IMR-90 (cell line): ENCODE results near the gene COG3. TPM values are rescaled to one million over a fixed set of nuclear protein-coding genes. Genes with fewer than 3 reads are reported as not detected.

Experiments
- ATAC-seq: fragments of 200-7000 bp; cut with Tn5 transposase; 2 replicates; pipeline ENCODE4 v1.9.1; 2020; ENCODE audit warnings: low read depth, mild to moderate bottlenecking, moderate library complexity
- BruUV-seq: library from RNA; stranded (reverse); fragments of 400-500 nt; replicated peaks from 2 replicates; lab custom pipeline; 2021; lab: Mats Ljungman, UMichigan
- CTCF ChIA-PET: fragments of 300-600 bp; formaldehyde crosslinking; extraction: SDS; loops from one replicate; lab custom pipeline; 2021; ENCODE audit warnings: antibody characterized with exemption; lab: Yijun Ruan, JAX
- POLR2A ChIA-PET: fragments of 300-600 bp; sonication (Branson Sonifier 250); formaldehyde crosslinking; loops from one replicate; lab custom pipeline; 2022; ENCODE audit warnings: antibody characterized with exemption; ENCODE audit not compliant: unreplicated experiment; lab: Charles Lee
- DNase-seq: peaks from one replicate; pipeline ENCODE4 v3.0.0; 2013
- H2AFZ ChIP-seq: replicated peaks from 2 replicates; pipeline ENCODE3; 2013; ENCODE audit warnings: low read length, mild to moderate bottlenecking; ENCODE audit not compliant: poor library complexity
- H2AK5ac ChIP-seq: 2 replicates; pipeline ENCODE4 v1.6.1; 2013; ENCODE audit warnings: low read depth, low read length, inconsistent platforms
- H2AK9ac ChIP-seq: replicated peaks from 2 replicates; pipeline ENCODE3; 2013; ENCODE audit warnings: mild to moderate bottlenecking, low read depth, low read length, moderate library complexity; ENCODE audit not compliant: poor library complexity
- H2BK120ac ChIP-seq: 2 replicates; pipeline ENCODE4 v1.6.1; 2013; ENCODE audit warnings: low read depth, low read length, inconsistent platforms
- H2BK15ac ChIP-seq: 3 replicates; pipeline ENCODE4 v1.6.1; 2013; ENCODE audit warnings: low read depth, low read length, inconsistent platforms
- H2BK20ac ChIP-seq: 2 replicates; pipeline ENCODE4 v1.6.1; 2013; ENCODE audit warnings: low read depth, mild to moderate bottlenecking, inconsistent platforms, low read length, moderate library complexity
- H2BK5ac ChIP-seq: 2 replicates; pipeline ENCODE4 v1.6.1; 2013; ENCODE audit warnings: mild to moderate bottlenecking, low read depth, low read length, inconsistent platforms; ENCODE audit not compliant: poor library complexity, severe bottlenecking
- H3K14ac ChIP-seq: replicated peaks from 2 replicates; pipeline ENCODE4 v1.6.1; 2013; ENCODE audit warnings: low read depth, low read length, inconsistent platforms
- H3K18ac ChIP-seq: 2 replicates; pipeline ENCODE4 v1.6.1; 2013; ENCODE audit warnings: low read depth, low read length, control low read depth
- H3K23ac ChIP-seq: 2 replicates; pipeline ENCODE4 v1.6.1; 2013; ENCODE audit warnings: low read depth, low read length, inconsistent platforms
- H3K27ac ChIP-seq: 2 replicates; pipeline ENCODE4 v1.5.1; 2013; ENCODE audit warnings: mild to moderate bottlenecking, control low read depth, low read length; ENCODE audit not compliant: insufficient read depth
- H3K27me3 ChIP-seq: 2 replicates; pipeline ENCODE4 v1.6.1; 2013; ENCODE audit warnings: low read length; ENCODE audit not compliant: control insufficient read depth, insufficient read depth
- H3K36me3 ChIP-seq: 2 replicates; pipeline ENCODE4 v1.6.1; 2013; ENCODE audit warnings: low read length, mixed read lengths; ENCODE audit not compliant: control insufficient read depth, insufficient read depth
- H3K4ac ChIP-seq: 2 replicates; pipeline ENCODE4 v1.6.1; 2013; ENCODE audit warnings: low read depth, low read length, inconsistent platforms
- H3K4me1 ChIP-seq: 2 replicates; pipeline ENCODE4 v1.6.1; 2013; ENCODE audit warnings: low read length, mixed read lengths; ENCODE audit not compliant: control insufficient read depth, insufficient read depth
- H3K4me2 ChIP-seq: 2 replicates; pipeline ENCODE4 v1.6.1; 2013; ENCODE audit warnings: low read depth, mild to moderate bottlenecking, control low read depth, low read length, moderate library complexity
- H3K4me3 ChIP-seq: 2 replicates; pipeline ENCODE4 v1.5.1; 2013; ENCODE audit warnings: low read depth, mild to moderate bottlenecking, control low read depth, low read length, moderate library complexity; ENCODE audit not compliant: insufficient read depth
- H3K56ac ChIP-seq: 2 replicates; pipeline ENCODE4 v1.6.1; 2013; ENCODE audit warnings: low read length, inconsistent platforms; ENCODE audit not compliant: insufficient read depth; ENCODE audit errors: extremely low read depth
- H3K79me1 ChIP-seq, 2 experiments: 2 replicates each; pipeline ENCODE4 v1.6.1; 2013; ENCODE audit warnings: low read length in 2 of 2, inconsistent platforms in 1 of 2, low read depth in 1 of 2
- H3K9ac ChIP-seq: 2 replicates; pipeline ENCODE4 v1.6.1; 2013; ENCODE audit warnings: low read depth, low read length, control low read depth
- H3K9me1 ChIP-seq: 2 replicates; pipeline ENCODE4 v1.6.1; 2013; ENCODE audit warnings: low read length, inconsistent platforms; ENCODE audit not compliant: insufficient read depth
- H3K9me3 ChIP-seq: 2 replicates; pipeline ENCODE4 v1.6.1; 2013; ENCODE audit warnings: low read length; ENCODE audit not compliant: control insufficient read depth, insufficient read depth
- H4K20me1 ChIP-seq: 2 replicates; pipeline ENCODE4 v1.6.1; 2013; ENCODE audit warnings: low read length, inconsistent platforms; ENCODE audit not compliant: insufficient read depth
- H4K5ac ChIP-seq: 2 replicates; pipeline ENCODE4 v1.6.1; 2013; ENCODE audit warnings: mild to moderate bottlenecking, low read depth, low read length, control low read depth
- H4K8ac ChIP-seq, 2 experiments: 2 replicates each; pipeline ENCODE4 v1.6.1; 2013; ENCODE audit warnings: low read depth in 2 of 2, low read length in 2 of 2, control low read depth in 1 of 2, inconsistent platforms in 1 of 2
- H4K91ac ChIP-seq: 2 replicates; pipeline ENCODE4 v1.6.1; 2013; ENCODE audit warnings: low read depth, low read length, inconsistent platforms; ENCODE audit not compliant: insufficient read depth
- BHLHE40 ChIP-seq: fragments of 150-350 bp; IDR thresholded peaks from 2 replicates; pipeline ENCODE4 v1.6.1; 2016; ENCODE audit warnings: mild to moderate bottlenecking, low read depth, low read length
- CEBPB ChIP-seq: IDR thresholded peaks from 2 replicates; pipeline ENCODE4 v1.6.1; 2012; ENCODE audit warnings: low read depth, low read length, improper control_type of control experiment
- CHD1 ChIP-seq: IDR thresholded peaks from 2 replicates; pipeline ENCODE4 v1.6.1; 2012; ENCODE audit warnings: low read depth, low read length, improper control_type of control experiment
- FOS ChIP-seq: fragments of 150-350 bp; IDR thresholded peaks from 2 replicates; pipeline ENCODE4 v1.6.1; 2016; ENCODE audit warnings: low read depth, low read length
- MAFK ChIP-seq: IDR thresholded peaks from 2 replicates; pipeline ENCODE4 v1.6.1; 2012; ENCODE audit warnings: low read depth, low read length, improper control_type of control experiment
- MAZ ChIP-seq: IDR thresholded peaks from 2 replicates; pipeline ENCODE4 v1.6.1; 2012; ENCODE audit warnings: low read depth, mild to moderate bottlenecking, low read length, improper control_type of control experiment, moderate library complexity, borderline replicate concordance
- NFE2L2 ChIP-seq: fragments of 150-350 bp; IDR thresholded peaks from 2 replicates; pipeline ENCODE4 v1.6.1; 2016; ENCODE audit warnings: low read depth, mild to moderate bottlenecking, low read length
- POLR2A ChIP-seq: IDR thresholded peaks from 2 replicates; pipeline ENCODE4 v1.6.1; 2012; ENCODE audit warnings: mild to moderate bottlenecking, low read depth, low read length
- RAD21 ChIP-seq: IDR thresholded peaks from 2 replicates; pipeline ENCODE4 v1.6.1; 2012; ENCODE audit warnings: low read length, improper control_type of control experiment
- RFX5 ChIP-seq: IDR thresholded peaks from 2 replicates; pipeline ENCODE4 v1.8.0; 2012; ENCODE audit warnings: low read depth, mild to moderate bottlenecking, low read length, moderate library complexity
- SMC3 ChIP-seq: fragments of 150-350 bp; IDR thresholded peaks from 2 replicates; pipeline ENCODE4 v1.6.1; 2016; ENCODE audit warnings: low read depth, mild to moderate bottlenecking, antibody characterized with exemption, low read length, moderate library complexity
- WGBS, 2 experiments: methylation state at CpG; one replicate each; pipeline versions ENCODE4 v1.1.5 to v1.1.7; 2013; ENCODE audit warnings: missing lambda C conversion rate in 2 of 2; ENCODE audit not compliant: insufficient read length in 1 of 2; ENCODE audit errors: extremely low coverage in 2 of 2; 5-methylcytosine and 5-hydroxymethylcytosine counted together
- dilution Hi-C: fragments of 300-500 bp; cut with HindIII; formaldehyde crosslinking; loops from one replicate; pipeline ENCODE4 v1.14.3; 2018; ENCODE audit warnings: low sequenced_read_pairs; ENCODE audit not compliant: unreplicated experiment
- in situ Hi-C: fragments of 300-500 bp; cut with MboI; formaldehyde crosslinking; loops from 3 replicates; pipeline ENCODE4 v1.14.3; 2019; ENCODE audit warnings: low sequenced_read_pairs, inconsistent platforms, mixed read lengths
- intact Hi-C: fragments of 100-400 bp; cut with micrococcal nuclease; formaldehyde crosslinking; loops from 2 replicates; pipeline ENCODE4 v1.10.0; 2022
- polyA plus RNA-seq, 3 experiments: library from polyadenylated mRNA; depleted of rRNA; stranded (reverse); fragments of >200 nt; gene quantifications; 2 replicates each; pipeline ENCODE4 v1.2.3, GENCODE V29; 2012; ENCODE audit warnings: low replicate concordance in 1 of 3
- total RNA-seq: library from RNA; depleted of rRNA; stranded (reverse); fragments of >200 nt; gene quantifications from 2 replicates; pipeline ENCODE4 v1.2.3, GENCODE V29; 2012
- TF ChIP-seq, protein P1 (sequence below): fragments of 150-350 bp; IDR thresholded peaks from 2 replicates; pipeline ENCODE4 v1.6.1; 2017; ENCODE audit warnings: mild to moderate bottlenecking, antibody characterized with exemption, low read length, low read depth
- TF ChIP-seq, protein P2 (sequence below): fragments of 150-350 bp; IDR thresholded peaks from 2 replicates; pipeline ENCODE4 v1.6.1; 2016; ENCODE audit warnings: low read depth, mild to moderate bottlenecking, low read length, moderate library complexity, borderline replicate concordance
- TF ChIP-seq, protein P3 (sequence below): conservative IDR thresholded peaks from 2 replicates; pipeline ENCODE4 v1.5.1; 2012; ENCODE audit warnings: mild to moderate bottlenecking, low read depth, low read length, improper control_type of control experiment

COG3 gene
- total and polyA plus RNA-seq, 2 of the 4 experiments (the other 2 are of a cell fraction): 21.7 to 31.9 TPM

DNA sequence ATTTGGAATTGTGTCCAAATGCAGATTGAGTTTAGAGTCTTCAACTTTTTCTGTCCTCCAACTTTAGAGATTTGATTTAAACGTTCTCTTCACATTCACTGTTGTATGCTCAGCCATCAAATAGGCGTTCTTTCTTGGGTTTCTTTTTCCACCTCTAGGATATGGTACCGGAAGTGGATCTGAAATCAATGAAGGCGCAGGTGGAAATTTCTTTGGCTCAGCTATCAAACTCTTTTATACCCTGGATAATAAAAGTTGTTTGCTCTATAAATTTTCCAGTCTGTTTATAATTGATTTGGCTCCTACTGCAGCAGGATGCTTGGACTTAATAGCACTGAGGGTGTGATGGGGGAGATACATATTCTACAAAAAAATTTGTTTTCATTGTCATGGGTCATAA, 1.6 kb downstream of the COG3 start:
- Histone ChIP-seq H4K20me1 (peaks cover 58% of the 10 kb centered on the region), H3K9ac (no peak overlapping the region)
- WGBS, 2 experiments: no CpG with 5 or more reads among the region's 4 CpGs

More for the DNA sequence above, 1.6 kb downstream of the COG3 start:
- Histone ChIP-seq H2BK20ac (no peak overlapping the region), H3K4me1 (peaks cover 2% of the 10 kb centered on the region; the same call in 1 of the 2 replicates), H2BK15ac (no peak overlapping the region), H3K23ac (no peak overlapping the region), H2AK9ac (no peak overlapping the region), H3K4me3 (no peak overlapping the region), H3K4ac (no peak overlapping the region), H3K27ac (no peak overlapping the region), H2BK120ac (no peak overlapping the region), H3K4me2 (no peak overlapping the region; the same call in 1 of the 2 replicates), H4K8ac (no peak overlapping the region), H3K14ac (no peak overlapping the region), H4K91ac (no peak overlapping the region), H2AK5ac (no peak overlapping the region), H3K79me1 (peaks cover 10 to 56% of the 10 kb centered on the region in 2 experiments), H3K9me1 (peaks cover 9% of the 10 kb centered on the region), H3K18ac (no peak overlapping the region), H3K56ac (no peak overlapping the region), H4K5ac (no peak overlapping the region), H3K36me3 (peaks cover 4% of the 10 kb centered on the region; the same call in 1 of the 2 replicates), H3K27me3 (no peaks in the 10 kb centered on the region), H2AFZ (no peak overlapping the region), H2BK5ac (no peak overlapping the region), H3K9me3 (no peaks in the 10 kb centered on the region)
- ChIA-PET CTCF (no interaction called here), POLR2A (no interaction called here)
- TF ChIP-seq CHD1 (no peak), FOS (no peak), BHLHE40 (no peak), RAD21 (no peak), MAZ (no peak), NFE2L2 (no peak), SMC3 (no peak), MAFK (no peak), CEBPB (no peak), RFX5 (no peak), POLR2A (no peak)
- TF ChIP-seq, protein P1, sequence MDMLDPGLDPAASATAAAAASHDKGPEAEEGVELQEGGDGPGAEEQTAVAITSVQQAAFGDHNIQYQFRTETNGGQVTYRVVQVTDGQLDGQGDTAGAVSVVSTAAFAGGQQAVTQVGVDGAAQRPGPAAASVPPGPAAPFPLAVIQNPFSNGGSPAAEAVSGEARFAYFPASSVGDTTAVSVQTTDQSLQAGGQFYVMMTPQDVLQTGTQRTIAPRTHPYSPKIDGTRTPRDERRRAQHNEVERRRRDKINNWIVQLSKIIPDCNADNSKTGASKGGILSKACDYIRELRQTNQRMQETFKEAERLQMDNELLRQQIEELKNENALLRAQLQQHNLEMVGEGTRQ: no peak
- TF ChIP-seq, protein P2, sequence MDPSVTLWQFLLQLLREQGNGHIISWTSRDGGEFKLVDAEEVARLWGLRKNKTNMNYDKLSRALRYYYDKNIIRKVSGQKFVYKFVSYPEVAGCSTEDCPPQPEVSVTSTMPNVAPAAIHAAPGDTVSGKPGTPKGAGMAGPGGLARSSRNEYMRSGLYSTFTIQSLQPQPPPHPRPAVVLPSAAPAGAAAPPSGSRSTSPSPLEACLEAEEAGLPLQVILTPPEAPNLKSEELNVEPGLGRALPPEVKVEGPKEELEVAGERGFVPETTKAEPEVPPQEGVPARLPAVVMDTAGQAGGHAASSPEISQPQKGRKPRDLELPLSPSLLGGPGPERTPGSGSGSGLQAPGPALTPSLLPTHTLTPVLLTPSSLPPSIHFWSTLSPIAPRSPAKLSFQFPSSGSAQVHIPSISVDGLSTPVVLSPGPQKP: no peak
- TF ChIP-seq, protein P3, sequence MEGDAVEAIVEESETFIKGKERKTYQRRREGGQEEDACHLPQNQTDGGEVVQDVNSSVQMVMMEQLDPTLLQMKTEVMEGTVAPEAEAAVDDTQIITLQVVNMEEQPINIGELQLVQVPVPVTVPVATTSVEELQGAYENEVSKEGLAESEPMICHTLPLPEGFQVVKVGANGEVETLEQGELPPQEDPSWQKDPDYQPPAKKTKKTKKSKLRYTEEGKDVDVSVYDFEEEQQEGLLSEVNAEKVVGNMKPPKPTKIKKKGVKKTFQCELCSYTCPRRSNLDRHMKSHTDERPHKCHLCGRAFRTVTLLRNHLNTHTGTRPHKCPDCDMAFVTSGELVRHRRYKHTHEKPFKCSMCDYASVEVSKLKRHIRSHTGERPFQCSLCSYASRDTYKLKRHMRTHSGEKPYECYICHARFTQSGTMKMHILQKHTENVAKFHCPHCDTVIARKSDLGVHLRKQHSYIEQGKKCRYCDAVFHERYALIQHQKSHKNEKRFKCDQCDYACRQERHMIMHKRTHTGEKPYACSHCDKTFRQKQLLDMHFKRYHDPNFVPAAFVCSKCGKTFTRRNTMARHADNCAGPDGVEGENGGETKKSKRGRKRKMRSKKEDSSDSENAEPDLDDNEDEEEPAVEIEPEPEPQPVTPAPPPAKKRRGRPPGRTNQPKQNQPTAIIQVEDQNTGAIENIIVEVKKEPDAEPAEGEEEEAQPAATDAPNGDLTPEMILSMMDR: no peak
- DNase-seq (no peak), ATAC-seq (no peak)
- intact Hi-C loops: loop anchor here (5.0 kb wide), 1 partner anchor 49 kb away; the partner anchor contains the start of gene SLC25A30
- dilution Hi-C loops: no loop called here
- in situ Hi-C loops: no loop called here
- no TSS peak for BruUV-seq
